AG08396 (cell line): ENCODE measurements around the gene PIGK.

Experiments
- DNase-seq: peaks from one replicate; pipeline ENCODE4 v3.0.0; 2012; ENCODE audit warnings: low spot score, mixed read lengths

The PIGK gene

GRCh38 chr1:77039111-77039510 lies 180.1 kb downstream of the PIGK start:
- no peak for DNase-seq
